Activated CD8-positive, alpha-beta T cell treated with anti-CD3 and anti-CD28 coated beads, Interleukin-2, amount 10 ng/mL, durations not matched to agents 7 days and 5 days (primary cell): ENCODE results near the gene MPRIP. TPM values are rescaled to one million over a fixed set of nuclear protein-coding genes. Genes with fewer than 3 reads are reported as not detected.

ENCODE experiments used
- ATAC-seq: fragments of 150-1000 bp; cut with Tn5 transposase; one replicate; pipeline ENCODE4 v1.10.0; 2021; ENCODE audit warnings: moderate library complexity
- CTCF ChIA-PET: fragments of 350-600 bp; sonication (Branson Sonifier 250); formaldehyde crosslinking; loops from one replicate; lab custom pipeline; 2021; ENCODE audit warnings: antibody characterized with exemption; lab: Charles Lee
- POLR2A ChIA-PET: fragments of 350-600 bp; sonication (Branson Sonifier 250); formaldehyde crosslinking; loops from one replicate; lab custom pipeline; 2021; ENCODE audit warnings: antibody characterized with exemption; lab: Charles Lee
- DNase-seq: peaks from one replicate; pipeline ENCODE4 v3.0.0-alpha.2; 2020
- H3K27ac Mint-ChIP-seq: one replicate; pipeline ENCODE4 v1.8.0; 2021; ENCODE audit warnings: mild to moderate bottlenecking, mixed read lengths
- H3K27me3 Mint-ChIP-seq: one replicate; pipeline ENCODE4 v1.8.0; 2021; ENCODE audit warnings: low read depth, mixed read lengths
- H3K36me3 Mint-ChIP-seq: one replicate; pipeline ENCODE4 v1.8.0; 2021; ENCODE audit warnings: low read depth, mixed read lengths
- H3K4me1 Mint-ChIP-seq: one replicate; pipeline ENCODE4 v1.8.0; 2021; ENCODE audit warnings: low read depth, mixed read lengths
- H3K4me3 Mint-ChIP-seq: one replicate; pipeline ENCODE4 v1.8.0; 2021; ENCODE audit warnings: mild to moderate bottlenecking, mixed read lengths
- H3K9me3 Mint-ChIP-seq: one replicate; pipeline ENCODE4 v1.8.0; 2022; ENCODE audit warnings: mixed read lengths; ENCODE audit not compliant: insufficient read depth
- total RNA-seq, 2 experiments: library from RNA; stranded (reverse); gene quantifications; one replicate each; pipeline ENCODE4 v1.2.3, GENCODE V29; 2021

The MPRIP gene
- total RNA-seq, 2 experiments from 2014 or later, result 217 to 226 TPM

GRCh38 chr17:17144916-17145665 lies 102.8 kb downstream of the MPRIP start:
- H3K36me3 Mint-ChIP-seq, result peaks cover 35% of the 10 kb centered on the region
- CTCF ChIA-PET, result interaction anchor here (1.3 to 1.4 kb wide), 3 partner anchors 17 to 125 kb away, joined by 3 to 5 read pairs (median 3); no protein-coding TSS in a partner anchor
- ATAC-seq, result no peak
- H3K9me3 Mint-ChIP-seq, result no peaks in the 10 kb centered on the region
- H3K4me3 Mint-ChIP-seq, result no peak overlapping the region
- H3K27ac Mint-ChIP-seq, result peak overlapping the region; percentile 68
- DNase-seq, result no peak
- peaks cover 15% of the 10 kb centered on the region for H3K4me1 Mint-ChIP-seq
- no peaks in the 10 kb centered on the region for H3K27me3 Mint-ChIP-seq
- POLR2A ChIA-PET, result interaction anchor here (0.6 kb wide), 1 partner anchor 186 kb away, joined by 3 read pairs; no protein-coding TSS in a partner anchor

GRCh38 chr17:17146786-17147406 lies 104.6 kb downstream of the MPRIP start:
- DNase-seq (peak; percentile 54), ATAC-seq (peak; percentile 65)
- Mint-ChIP-seq H3K36me3 (peaks cover 39% of the 10 kb centered on the region), H3K4me3 (no peak overlapping the region), H3K9me3 (no peaks in the 10 kb centered on the region), H3K27ac (no peak overlapping the region), H3K4me1 (peaks cover 12% of the 10 kb centered on the region), H3K27me3 (no peaks in the 10 kb centered on the region)
- POLR2A ChIA-PET, result no interaction called here
- CTCF ChIA-PET, result interaction anchor here (0.5 to 2.1 kb wide), 7 partner anchors 9 to 159 kb away, joined by 3 to 5 read pairs (median 3); no protein-coding TSS in a partner anchor

- H3K4me1 Mint-ChIP-seq, result peaks cover 17% of the 10 kb centered on the region
- H3K9me3 Mint-ChIP-seq, result no peaks in the 10 kb centered on the region
- no peak for DNase-seq
- ATAC-seq, result no peak
- CTCF ChIA-PET, result interaction anchor here (1.1 to 2.1 kb wide), 2 partner anchors 8 to 17 kb away, joined by 3 to 5 read pairs; no protein-coding TSS in a partner anchor
- H3K4me3 Mint-ChIP-seq, result no peak overlapping the region
- peaks cover 39% of the 10 kb centered on the region for H3K36me3 Mint-ChIP-seq
- H3K27me3 Mint-ChIP-seq, result no peaks in the 10 kb centered on the region
- POLR2A ChIA-PET, result no interaction called here
- no peak overlapping the region for H3K27ac Mint-ChIP-seq
Measured at GRCh38 chr17:17147821-17148220, 105.6 kb downstream of the MPRIP start.

- ATAC-seq, result no peak
- CTCF ChIA-PET, result interaction anchor here (1.0 to 1.3 kb wide), 2 partner anchors 17 to 30 kb away, joined by 3 to 4 read pairs; no protein-coding TSS in a partner anchor
- Mint-ChIP-seq H3K9me3 (no peaks in the 10 kb centered on the region), H3K36me3 (peaks cover 54% of the 10 kb centered on the region), H3K27ac (no peak overlapping the region), H3K4me3 (no peak overlapping the region), H3K27me3 (no peaks in the 10 kb centered on the region), H3K4me1 (peaks cover 28% of the 10 kb centered on the region)
- POLR2A ChIA-PET, result no interaction called here
- no peak for DNase-seq
Measured at GRCh38 chr17:17149520-17150447, 107.5 kb downstream of the MPRIP start.

- no peak overlapping the region for H3K4me3 Mint-ChIP-seq
- H3K36me3 Mint-ChIP-seq, result peaks cover 56% of the 10 kb centered on the region
- ATAC-seq (no peak), DNase-seq (no peak)
- ChIA-PET POLR2A (no interaction called here), CTCF (no interaction called here)
- no peak overlapping the region for H3K27ac Mint-ChIP-seq
- peaks cover 31% of the 10 kb centered on the region for H3K4me1 Mint-ChIP-seq
- H3K9me3 Mint-ChIP-seq, result no peaks in the 10 kb centered on the region
- no peaks in the 10 kb centered on the region for H3K27me3 Mint-ChIP-seq
Measured at GRCh38 chr17:17150448-17150800, 108.2 kb downstream of the MPRIP start.

- Mint-ChIP-seq H3K27me3 (no peaks in the 10 kb centered on the region), H3K4me3 (no peak overlapping the region), H3K9me3 (no peaks in the 10 kb centered on the region), H3K4me1 (peaks cover 37% of the 10 kb centered on the region), H3K36me3 (peaks cover 63% of the 10 kb centered on the region), H3K27ac (no peak overlapping the region)
- no peak for ATAC-seq
- POLR2A ChIA-PET, result no interaction called here
- CTCF ChIA-PET, result no interaction called here
- no peak for DNase-seq
Measured at GRCh38 chr17:17151055-17151454, 108.8 kb downstream of the MPRIP start.

GRCh38 chr17:17151541-17151940 lies 109.3 kb downstream of the MPRIP start:
- Mint-ChIP-seq H3K4me1 (peaks cover 37% of the 10 kb centered on the region), H3K4me3 (no peak overlapping the region), H3K27me3 (no peaks in the 10 kb centered on the region), H3K9me3 (no peaks in the 10 kb centered on the region), H3K36me3 (peaks cover 63% of the 10 kb centered on the region), H3K27ac (peak overlapping the region; percentile 35)
- ATAC-seq, result no peak
- DNase-seq, result no peak
- CTCF ChIA-PET, result no interaction called here
- POLR2A ChIA-PET, result interaction anchor here (0.8 kb wide), 1 partner anchor 88 kb away, joined by 3 read pairs; no protein-coding TSS in a partner anchor

- Mint-ChIP-seq H3K4me1 (peaks cover 37% of the 10 kb centered on the region), H3K27me3 (no peaks in the 10 kb centered on the region), H3K36me3 (peaks cover 63% of the 10 kb centered on the region), H3K9me3 (no peaks in the 10 kb centered on the region), H3K27ac (no peak overlapping the region), H3K4me3 (no peak overlapping the region)
- CTCF ChIA-PET, result no interaction called here
- POLR2A ChIA-PET, result interaction anchor here (0.8 to 1.5 kb wide), 2 partner anchors 37 to 88 kb away, joined by 3 read pairs; no protein-coding TSS in a partner anchor
- no peak for ATAC-seq
- DNase-seq, result no peak
Measured at GRCh38 chr17:17151962-17152361, 109.7 kb downstream of the MPRIP start.

- POLR2A ChIA-PET, result interaction anchor here (1.5 kb wide), 1 partner anchor 36 kb away, joined by 3 read pairs; no protein-coding TSS in a partner anchor
- DNase-seq, result no peak
- H3K36me3 Mint-ChIP-seq, result peaks cover 60% of the 10 kb centered on the region
- H3K27ac Mint-ChIP-seq, result peak overlapping the region; percentile 19
- ATAC-seq, result no peak
- peaks cover 37% of the 10 kb centered on the region for H3K4me1 Mint-ChIP-seq
- CTCF ChIA-PET, result no interaction called here
- H3K27me3 Mint-ChIP-seq, result no peaks in the 10 kb centered on the region
- no peak overlapping the region for H3K4me3 Mint-ChIP-seq
- no peaks in the 10 kb centered on the region for H3K9me3 Mint-ChIP-seq
Measured at GRCh38 chr17:17152385-17152784, 110.1 kb downstream of the MPRIP start.

- no peak for DNase-seq
- Mint-ChIP-seq H3K4me1 (peaks cover 37% of the 10 kb centered on the region), H3K27me3 (no peaks in the 10 kb centered on the region), H3K9me3 (no peaks in the 10 kb centered on the region), H3K27ac (no peak overlapping the region), H3K36me3 (peaks cover 57% of the 10 kb centered on the region), H3K4me3 (no peak overlapping the region)
- ChIA-PET POLR2A (interaction anchor here (1.5 kb wide), 1 partner anchor 36 kb away, joined by 3 read pairs; no protein-coding TSS in a partner anchor), CTCF (no interaction called here)
- ATAC-seq, result no peak
Measured at GRCh38 chr17:17153071-17153470, 110.8 kb downstream of the MPRIP start.

GRCh38 chr17:17153709-17154108 lies 111.5 kb downstream of the MPRIP start:
- Mint-ChIP-seq H3K4me1 (peaks cover 37% of the 10 kb centered on the region), H3K27me3 (no peaks in the 10 kb centered on the region), H3K27ac (no peak overlapping the region), H3K9me3 (no peaks in the 10 kb centered on the region), H3K36me3 (peaks cover 58% of the 10 kb centered on the region), H3K4me3 (no peak overlapping the region)
- ATAC-seq, result no peak
- CTCF ChIA-PET, result interaction anchor here (2.5 kb wide), 1 partner anchor 12 kb away, joined by 9 read pairs; no protein-coding TSS in a partner anchor
- POLR2A ChIA-PET, result interaction anchor here (1.0 kb wide), 1 partner anchor 112 kb away, joined by 3 read pairs; no protein-coding TSS in a partner anchor
- no peak for DNase-seq
